Measurements from ENCODE around the gene DENND1A.

The DENND1A gene

GRCh38 chr9:123727332-123727731, 202.6 kb downstream of the DENND1A start:
- Histone ChIP-seq H3K36me3 (ENCODE audit: insufficient read depth, insufficient read length, low read length) (no peaks in the 10 kb centered on the region), H3K9ac (ENCODE audit: insufficient read length, low read depth) (no peak overlapping the region), H3K4me3 (ENCODE audit: insufficient read length, low read depth) (no peak overlapping the region), H3K4me1 (ENCODE audit: insufficient read depth, insufficient read length) (no peaks in the 10 kb centered on the region), H3K27me3 (ENCODE audit: insufficient read depth, insufficient read length) (no peaks in the 10 kb centered on the region), H3K9me3 (ENCODE audit: insufficient read depth, low read length) (peaks cover 15% of the 10 kb centered on the region)
- no peak for TF ChIP-seq SUZ12 (IDR thresholded peaks at IDR 0.05; ENCODE audit: extremely low read depth, insufficient read depth, insufficient read length)
- no peak for TF ChIP-seq YY1 (IDR thresholded peaks at IDR 0.05; ENCODE audit: insufficient read depth, insufficient read length)
- no peak for TF ChIP-seq ZNF274 (IDR thresholded peaks at IDR 0.05; ENCODE audit: low read depth, low read length)
- DNase-seq (ENCODE audit: low read depth, low spot score): no peak

GRCh38 chr9:123725389-123725788, 204.5 kb downstream of the DENND1A start:
- DNase-seq (ENCODE audit: low read depth, low spot score): no peak
- Histone ChIP-seq H3K36me3 (ENCODE audit: insufficient read depth, insufficient read length, low read length) (no peaks in the 10 kb centered on the region), H3K9ac (ENCODE audit: insufficient read length, low read depth) (no peak overlapping the region), H3K9me3 (ENCODE audit: insufficient read depth, low read length) (peaks cover 31% of the 10 kb centered on the region), H3K4me1 (ENCODE audit: insufficient read depth, insufficient read length) (no peaks in the 10 kb centered on the region), H3K27me3 (ENCODE audit: insufficient read depth, insufficient read length) (no peaks in the 10 kb centered on the region), H3K4me3 (ENCODE audit: insufficient read length, low read depth) (no peak overlapping the region)
- no peak for TF ChIP-seq ZNF274 (IDR thresholded peaks at IDR 0.05; ENCODE audit: low read depth, low read length)
- no peak for TF ChIP-seq SUZ12 (IDR thresholded peaks at IDR 0.05; ENCODE audit: extremely low read depth, insufficient read depth, insufficient read length)
- TF ChIP-seq YY1 (IDR thresholded peaks at IDR 0.05; ENCODE audit: insufficient read depth, insufficient read length): no peak

- Histone ChIP-seq H3K9me3 (ENCODE audit: insufficient read depth, low read length) (peaks cover 31% of the 10 kb centered on the region), H3K4me1 (ENCODE audit: insufficient read depth, insufficient read length) (no peaks in the 10 kb centered on the region), H3K9ac (ENCODE audit: insufficient read length, low read depth) (no peak overlapping the region), H3K27me3 (ENCODE audit: insufficient read depth, insufficient read length) (no peaks in the 10 kb centered on the region), H3K4me3 (ENCODE audit: insufficient read length, low read depth) (no peak overlapping the region), H3K36me3 (ENCODE audit: insufficient read depth, insufficient read length, low read length) (no peaks in the 10 kb centered on the region)
- no peak for DNase-seq (ENCODE audit: low read depth, low spot score)
- TF ChIP-seq ZNF274 (IDR thresholded peaks at IDR 0.05; ENCODE audit: low read depth, low read length): no peak
- TF ChIP-seq SUZ12 (IDR thresholded peaks at IDR 0.05; ENCODE audit: extremely low read depth, insufficient read depth, insufficient read length): no peak
- no peak for TF ChIP-seq YY1 (IDR thresholded peaks at IDR 0.05; ENCODE audit: insufficient read depth, insufficient read length)
Observed at GRCh38 chr9:123724211-123724796, 205.6 kb downstream of the DENND1A start.

GRCh38 chr9:123723135-123723875, 206.6 kb downstream of the DENND1A start:
- H3K36me3 ChIP-seq (ENCODE audit: insufficient read depth, insufficient read length, low read length): no peaks in the 10 kb centered on the region
- no peak overlapping the region for H3K4me3 ChIP-seq (ENCODE audit: insufficient read length, low read depth)
- H3K27me3 ChIP-seq (ENCODE audit: insufficient read depth, insufficient read length): no peaks in the 10 kb centered on the region
- H3K9me3 ChIP-seq (ENCODE audit: insufficient read depth, low read length): peaks cover 31% of the 10 kb centered on the region
- no peak for DNase-seq (ENCODE audit: low read depth, low spot score)
- no peak for TF ChIP-seq ZNF274 (IDR thresholded peaks at IDR 0.05; ENCODE audit: low read depth, low read length)
- H3K9ac ChIP-seq (ENCODE audit: insufficient read length, low read depth): no peak overlapping the region
- no peaks in the 10 kb centered on the region for H3K4me1 ChIP-seq (ENCODE audit: insufficient read depth, insufficient read length)

GRCh38 chr9:123722378-123722777, 207.5 kb downstream of the DENND1A start:
- Histone ChIP-seq H3K27me3 (ENCODE audit: insufficient read depth, insufficient read length) (no peaks in the 10 kb centered on the region), H3K4me1 (ENCODE audit: insufficient read depth, insufficient read length) (no peaks in the 10 kb centered on the region), H3K4me3 (ENCODE audit: insufficient read length, low read depth) (no peak overlapping the region), H3K36me3 (ENCODE audit: insufficient read depth, insufficient read length, low read length) (no peaks in the 10 kb centered on the region), H3K9me3 (ENCODE audit: insufficient read depth, low read length) (peaks cover 31% of the 10 kb centered on the region), H3K9ac (ENCODE audit: insufficient read length, low read depth) (no peak overlapping the region)
- TF ChIP-seq YY1 (IDR thresholded peaks at IDR 0.05; ENCODE audit: insufficient read depth, insufficient read length) (no peak), SUZ12 (IDR thresholded peaks at IDR 0.05; ENCODE audit: extremely low read depth, insufficient read depth, insufficient read length) (no peak), ZNF274 (IDR thresholded peaks at IDR 0.05; ENCODE audit: low read depth, low read length) (no peak)
- DNase-seq (ENCODE audit: low read depth, low spot score): no peak

- DNase-seq (ENCODE audit: low read depth, low spot score): no peak
Observed at GRCh38 chr9:123718188-123718587, 211.7 kb downstream of the DENND1A start.

GRCh38 chr9:123717581-123718175, 212.2 kb downstream of the DENND1A start:
- Histone ChIP-seq H3K36me3 (ENCODE audit: insufficient read depth, insufficient read length, low read length) (no peaks in the 10 kb centered on the region), H3K9me3 (ENCODE audit: insufficient read depth, low read length) (peaks cover 19% of the 10 kb centered on the region), H3K9ac (ENCODE audit: insufficient read length, low read depth) (no peak overlapping the region), H3K27me3 (ENCODE audit: insufficient read depth, insufficient read length) (no peaks in the 10 kb centered on the region), H3K4me3 (ENCODE audit: insufficient read length, low read depth) (no peak overlapping the region), H3K4me1 (ENCODE audit: insufficient read depth, insufficient read length) (no peaks in the 10 kb centered on the region)
- no peak for TF ChIP-seq YY1 (IDR thresholded peaks at IDR 0.05; ENCODE audit: insufficient read depth, insufficient read length)
- no peak for DNase-seq (ENCODE audit: low read depth, low spot score)

More at GRCh38 chr9:123718188-123718587, 211.7 kb downstream of the DENND1A start:
- Histone ChIP-seq H3K36me3 (ENCODE audit: insufficient read depth, insufficient read length, low read length) (no peaks in the 10 kb centered on the region), H3K9me3 (ENCODE audit: insufficient read depth, low read length) (peaks cover 24% of the 10 kb centered on the region), H3K4me1 (ENCODE audit: insufficient read depth, insufficient read length) (no peaks in the 10 kb centered on the region), H3K9ac (ENCODE audit: insufficient read length, low read depth) (no peak overlapping the region), H3K4me3 (ENCODE audit: insufficient read length, low read depth) (no peak overlapping the region), H3K27me3 (ENCODE audit: insufficient read depth, insufficient read length) (no peaks in the 10 kb centered on the region)
- no peak for TF ChIP-seq YY1 (IDR thresholded peaks at IDR 0.05; ENCODE audit: insufficient read depth, insufficient read length)

Data from NT2/D1 (cell line).